SK-N-SH treated with all-trans-retinoic acid at 6 μM for 48 hours (cell line): ENCODE data around the gene COX17.

ENCODE experiments used
- ARNTL ChIP-seq: fragments of 450-650 bp; formaldehyde crosslinking; IDR thresholded peaks from 2 replicates; pipeline ENCODE4 v1.5.0; 2020; ENCODE audit warnings: low read depth, mild to moderate bottlenecking, moderate library complexity, borderline replicate concordance
- GLIS3 ChIP-seq: fragments of 250-450 bp; sonication (Bioruptor Pico); IDR thresholded peaks from 2 replicates; pipeline ENCODE4 v1.5.0; 2020; ENCODE audit warnings: mild to moderate bottlenecking, moderate library complexity
- PPARA ChIP-seq: fragments of 250-450 bp; sonication (Bioruptor Pico); IDR thresholded peaks from 2 replicates; pipeline ENCODE4 v1.5.0; 2020; ENCODE audit warnings: mild to moderate bottlenecking, borderline replicate concordance
- RARB ChIP-seq: fragments of 250-450 bp; sonication (Bioruptor Pico); IDR thresholded peaks from 2 replicates; pipeline ENCODE4 v1.8.0; 2021; ENCODE audit warnings: mild to moderate bottlenecking, moderate library complexity
- SNAI2 ChIP-seq: fragments of 250-450 bp; sonication (Bioruptor Pico); IDR thresholded peaks from 2 replicates; pipeline ENCODE4 v1.5.0; 2020; ENCODE audit warnings: mild to moderate bottlenecking, moderate library complexity
- ZC3H10 ChIP-seq: fragments of 250-450 bp; sonication (Bioruptor Pico); IDR thresholded peaks from 2 replicates; pipeline ENCODE4 v1.5.1; 2021; ENCODE audit warnings: mild to moderate bottlenecking, moderate library complexity
- ZFP30 ChIP-seq: fragments of 450-650 bp; formaldehyde crosslinking; IDR thresholded peaks from 2 replicates; pipeline ENCODE4 v1.5.0; 2022; ENCODE audit warnings: mild to moderate bottlenecking, moderate library complexity
- ZNF70 ChIP-seq: fragments of 450-650 bp; formaldehyde crosslinking; IDR thresholded peaks from 2 replicates; pipeline ENCODE4 v1.5.0; 2020; ENCODE audit warnings: mild to moderate bottlenecking, moderate library complexity
- ZNF8 ChIP-seq: fragments of 450-650 bp; formaldehyde crosslinking; IDR thresholded peaks from 2 replicates; pipeline ENCODE4 v1.5.0; 2020; ENCODE audit warnings: mild to moderate bottlenecking, moderate library complexity
- TF ChIP-seq, protein P1 (sequence below): fragments of 250-450 bp; sonication (Bioruptor Pico); IDR thresholded peaks from 2 replicates; pipeline ENCODE4 v1.8.0; 2020; ENCODE audit warnings: mild to moderate bottlenecking, moderate library complexity, borderline replicate concordance

GRCh38 chr3:119677641-119677934, 382 bp upstream of the COX17 start:
- TF ChIP-seq RARB (CRISPR knock-in tag), result no peak
- TF ChIP-seq, protein P1, sequence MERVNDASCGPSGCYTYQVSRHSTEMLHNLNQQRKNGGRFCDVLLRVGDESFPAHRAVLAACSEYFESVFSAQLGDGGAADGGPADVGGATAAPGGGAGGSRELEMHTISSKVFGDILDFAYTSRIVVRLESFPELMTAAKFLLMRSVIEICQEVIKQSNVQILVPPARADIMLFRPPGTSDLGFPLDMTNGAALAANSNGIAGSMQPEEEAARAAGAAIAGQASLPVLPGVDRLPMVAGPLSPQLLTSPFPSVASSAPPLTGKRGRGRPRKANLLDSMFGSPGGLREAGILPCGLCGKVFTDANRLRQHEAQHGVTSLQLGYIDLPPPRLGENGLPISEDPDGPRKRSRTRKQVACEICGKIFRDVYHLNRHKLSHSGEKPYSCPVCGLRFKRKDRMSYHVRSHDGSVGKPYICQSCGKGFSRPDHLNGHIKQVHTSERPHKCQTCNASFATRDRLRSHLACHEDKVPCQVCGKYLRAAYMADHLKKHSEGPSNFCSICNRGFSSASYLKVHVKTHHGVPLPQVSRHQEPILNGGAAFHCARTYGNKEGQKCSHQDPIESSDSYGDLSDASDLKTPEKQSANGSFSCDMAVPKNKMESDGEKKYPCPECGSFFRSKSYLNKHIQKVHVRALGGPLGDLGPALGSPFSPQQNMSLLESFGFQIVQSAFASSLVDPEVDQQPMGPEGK (CRISPR knock-in tag), result no peak
- no peak for TF ChIP-seq ZFP30 (CRISPR knock-in tag)
- no peak for TF ChIP-seq ZC3H10 (CRISPR knock-in tag)
- no peak for TF ChIP-seq SNAI2 (CRISPR knock-in tag)
- TF ChIP-seq GLIS3 (CRISPR knock-in tag), result no peak
- no peak for TF ChIP-seq PPARA (CRISPR knock-in tag)
- TF ChIP-seq ZNF70 (CRISPR knock-in tag), result no peak
- TF ChIP-seq ZNF8, result no peak
- TF ChIP-seq ARNTL (CRISPR knock-in tag), result no peak
